GM21737 (cell line): ENCODE results near the gene TMPRSS2.

Experiments used
- ATAC-seq: cut with Tn5 transposase; IDR thresholded peaks from one replicate; pipeline ENCODE4 v1.9.1; 2021; ENCODE audit warnings: mild to moderate bottlenecking, moderate library complexity; ENCODE audit not compliant: unreplicated experiment

TMPRSS2 gene

GRCh38 chr21:41510500-41510899, 2.5 kb upstream of the TMPRSS2 start:
- ATAC-seq: no peak

GRCh38 chr21:41509733-41510132, 1.8 kb upstream of the TMPRSS2 start:
- ATAC-seq: no peak

GRCh38 chr21:41509145-41509496, 1.2 kb upstream of the TMPRSS2 start:
- no peak for ATAC-seq

- no peak for ATAC-seq
These were observed 622 bp upstream of the TMPRSS2 start for GRCh38 chr21:41508415-41509144.

GRCh38 chr21:41506611-41507520, 1.1 kb downstream of the TMPRSS2 start:
- no peak for ATAC-seq

GRCh38 chr21:41506005-41506594, 1.9 kb downstream of the TMPRSS2 start:
- no peak for ATAC-seq

- ATAC-seq: no peak
These were observed 3.9 kb downstream of the TMPRSS2 start for GRCh38 chr21:41504030-41504429.

GRCh38 chr21:41503331-41503730, 4.6 kb downstream of the TMPRSS2 start:
- no peak for ATAC-seq

GRCh38 chr21:41501919-41502318, 6.0 kb downstream of the TMPRSS2 start:
- ATAC-seq: no peak

- ATAC-seq: no peak
These were observed 7.0 kb downstream of the TMPRSS2 start for GRCh38 chr21:41500931-41501381.

GRCh38 chr21:41500363-41500762, 7.6 kb downstream of the TMPRSS2 start:
- ATAC-seq: no peak

GRCh38 chr21:41499920-41500319, 8.0 kb downstream of the TMPRSS2 start:
- ATAC-seq: no peak

GRCh38 chr21:41497788-41498187, 10.2 kb downstream of the TMPRSS2 start:
- ATAC-seq: no peak

- no peak for ATAC-seq
These were observed 10.9 kb downstream of the TMPRSS2 start for GRCh38 chr21:41497008-41497407.

GRCh38 chr21:41494242-41494641, 13.7 kb downstream of the TMPRSS2 start:
- ATAC-seq: no peak

- no peak for ATAC-seq
These were observed 16.5 kb downstream of the TMPRSS2 start for GRCh38 chr21:41491412-41491811.

GRCh38 chr21:41490330-41490729, 17.6 kb downstream of the TMPRSS2 start:
- no peak for ATAC-seq

- ATAC-seq: no peak
These were observed 18.6 kb downstream of the TMPRSS2 start for GRCh38 chr21:41489329-41489728.

GRCh38 chr21:41488080-41488479, 19.9 kb downstream of the TMPRSS2 start:
- ATAC-seq: no peak

- no peak for ATAC-seq
These were observed 20.9 kb downstream of the TMPRSS2 start for GRCh38 chr21:41487082-41487481.

GRCh38 chr21:41483973-41484372, 24.0 kb downstream of the TMPRSS2 start:
- ATAC-seq: no peak

- no peak for ATAC-seq
These were observed 24.5 kb downstream of the TMPRSS2 start for GRCh38 chr21:41483415-41483814.
